Suprapubic skin (tissue), 4 donors: ENCODE results near the gene GFM1.

Source experiments
- CTCF ChIP-seq, 2 donors: fragments of 200-600 bp in 1 of 2; fragments of 450-650 bp in 1 of 2; sonication (generic) in 1 of 2; IDR thresholded peaks; one replicate each; pipeline ENCODE4 v1.5.1; 2016 to 2019; ENCODE audit warnings: antibody characterized with exemption in 2 of 2, mild to moderate bottlenecking in 1 of 2, moderate library complexity in 1 of 2
- EP300 ChIP-seq: sonication (generic); formaldehyde crosslinking; IDR thresholded peaks from one replicate; pipeline ENCODE4 v1.6.1; 2017; ENCODE audit warnings: antibody characterized with exemption
- POLR2A ChIP-seq, 2 donors: fragments of 450-650 bp; IDR thresholded peaks; one replicate each; pipeline ENCODE4 v1.6.1; 2017; ENCODE audit warnings: antibody characterized with exemption in 2 of 2, mild to moderate bottlenecking in 2 of 2, moderate library complexity in 2 of 2
- POLR2AphosphoS5 ChIP-seq, 3 donors: sonication (generic); formaldehyde crosslinking; IDR thresholded peaks; one replicate each; pipeline ENCODE4 v1.6.1; 2017; ENCODE audit warnings: antibody characterized with exemption in 3 of 3

DNA sequence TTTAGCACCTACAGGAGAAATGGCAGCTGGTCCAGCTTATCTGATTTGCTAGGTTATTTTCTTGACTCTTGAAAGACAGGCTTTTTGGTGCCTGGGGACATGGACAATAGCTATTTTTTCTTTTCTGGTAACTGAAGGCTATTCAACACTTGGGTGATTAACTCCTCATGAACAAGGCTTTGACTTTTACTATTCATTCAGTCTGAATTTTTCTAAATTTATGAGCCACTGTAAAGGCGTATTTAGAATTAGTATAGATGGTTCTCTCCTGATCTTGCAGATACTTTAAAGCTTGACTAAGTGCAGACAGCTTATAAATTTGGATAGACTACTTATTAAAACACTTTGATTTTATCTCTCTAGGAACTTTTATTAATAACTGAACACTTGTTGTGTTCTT is 18.4 kb upstream of the GFM1 start:
- no peak for TF ChIP-seq CTCF (IDR thresholded peaks at IDR 0.05)
- no peak for TF ChIP-seq POLR2A (IDR thresholded peaks at IDR 0.05)
- TF ChIP-seq EP300 = no peak
- no peak for TF ChIP-seq POLR2AphosphoS5 (IDR thresholded peaks at IDR 0.05)
